PC-3 (cell line): ENCODE measurements around the gene MLLT10. TPM values are rescaled to one million over a fixed set of nuclear protein-coding genes. Genes with fewer than 3 reads are reported as not detected.

Experiments
- ATAC-seq: fragments of 200-7000 bp; cut with Tn5 transposase; 2 replicates; pipeline ENCODE4 v1.9.1; 2020; ENCODE audit warnings: mild to moderate bottlenecking, moderate library complexity
- BruUV-seq: library from RNA; stranded (reverse); fragments of 400-500 nt; replicated peaks from 2 replicates; lab custom pipeline; 2021; lab: Mats Ljungman, UMichigan
- CTCF ChIA-PET: fragments of 300-600 bp; sonication (Branson Sonifier 250); formaldehyde crosslinking; loops from one replicate; lab custom pipeline; 2022; ENCODE audit warnings: antibody characterized with exemption; lab: Charles Lee
- POLR2A ChIA-PET: fragments of 300-600 bp; sonication (Branson Sonifier 250); formaldehyde crosslinking; loops from one replicate; lab custom pipeline; 2022; ENCODE audit warnings: antibody characterized with exemption; ENCODE audit not compliant: unreplicated experiment; lab: Charles Lee
- DNase-seq: peaks from one replicate; pipeline ENCODE4 v3.0.0-alpha.2; 2015
- H2AFZ ChIP-seq: fragments of 300-600 bp; sonication (generic); 2 replicates; pipeline ENCODE4 v1.6.0; 2016; ENCODE audit warnings: antibody characterized with exemption, low read length
- H3F3A ChIP-seq: fragments of 300-600 bp; sonication (generic); one replicate; pipeline ENCODE4 v1.6.0; 2017; ENCODE audit warnings: antibody characterized with exemption, low read length, control low read depth, mild to moderate bottlenecking; ENCODE audit not compliant: unreplicated experiment
- H3K27ac ChIP-seq: fragments of 300-600 bp; sonication (generic); 2 replicates; pipeline ENCODE4 v1.5.1; 2016; ENCODE audit warnings: mild to moderate bottlenecking, low read length
- H3K27me3 ChIP-seq: fragments of 300-600 bp; sonication (generic); 2 replicates; pipeline ENCODE4 v1.6.1; 2016; ENCODE audit warnings: low read length, mixed read lengths
- H3K36me3 ChIP-seq: fragments of 300-600 bp; sonication (generic); 2 replicates; pipeline ENCODE4 v1.6.1; 2016; ENCODE audit warnings: low read depth, mixed run types, low read length, mixed read lengths
- H3K4me1 ChIP-seq: fragments of 300-600 bp; sonication (generic); 2 replicates; pipeline ENCODE4 v1.5.1; 2016; ENCODE audit warnings: low read length; ENCODE audit not compliant: insufficient read depth
- H3K4me2 ChIP-seq: fragments of 300-600 bp; sonication (generic); 2 replicates; pipeline ENCODE4 v1.6.0; 2016; ENCODE audit warnings: low read length
- H3K4me3 ChIP-seq: fragments of 300-600 bp; sonication (generic); 2 replicates; pipeline ENCODE4 v1.5.1; 2016; ENCODE audit warnings: mild to moderate bottlenecking, low read length, mixed read lengths
- H3K79me2 ChIP-seq: fragments of 300-600 bp; sonication (generic); 2 replicates; pipeline ENCODE4 v1.6.1; 2017; ENCODE audit warnings: low read length, mixed read lengths
- H3K9ac ChIP-seq: fragments of 300-600 bp; sonication (generic); 2 replicates; pipeline ENCODE4 v1.6.0; 2016; ENCODE audit warnings: mild to moderate bottlenecking, low read length
- H3K9me2 ChIP-seq: fragments of 300-600 bp; sonication (generic); replicated peaks from 2 replicates; pipeline ENCODE4 v1.6.1; 2016; ENCODE audit warnings: mixed run types, low read length, mixed read lengths
- H3K9me3 ChIP-seq: fragments of 300-600 bp; sonication (generic); 2 replicates; pipeline ENCODE4 v1.6.1; 2016; ENCODE audit warnings: low read length, mixed read lengths
- H4K20me1 ChIP-seq: fragments of 300-600 bp; sonication (generic); 2 replicates; pipeline ENCODE4 v1.6.1; 2016; ENCODE audit warnings: low read length, mixed read lengths
- EZH2 ChIP-seq: fragments of 300-600 bp; sonication (generic); IDR thresholded peaks from one replicate; pipeline ENCODE4 v1.6.1; 2017; ENCODE audit warnings: antibody characterized with exemption, mild to moderate bottlenecking, low read length; ENCODE audit not compliant: unreplicated experiment
- EZH2phosphoT487 ChIP-seq: fragments of 300-600 bp; sonication (generic); IDR thresholded peaks from 2 replicates; pipeline ENCODE4 v1.6.1; 2018; ENCODE audit warnings: mild to moderate bottlenecking, antibody characterized with exemption, low read length, borderline replicate concordance
- intact Hi-C: fragments of 100-400 bp; cut with micrococcal nuclease; formaldehyde crosslinking; loops from 2 replicates; pipeline ENCODE4 v1.9.0; 2023
- total RNA-seq: library from RNA; depleted of rRNA; stranded (reverse); fragments of >200 nt; gene quantifications from 2 replicates; pipeline ENCODE4 v1.2.3, GENCODE V29; 2014
- TF ChIP-seq, protein P1 (sequence below): fragments of 300-600 bp; sonication (generic); conservative IDR thresholded peaks from 2 replicates; pipeline ENCODE4 v1.5.1; 2017; ENCODE audit warnings: antibody characterized with exemption, low read depth, mild to moderate bottlenecking, low read length

MLLT10 gene
- total RNA-seq, 1 experiment from 2014 or later, result 32.5 TPM

DNA sequence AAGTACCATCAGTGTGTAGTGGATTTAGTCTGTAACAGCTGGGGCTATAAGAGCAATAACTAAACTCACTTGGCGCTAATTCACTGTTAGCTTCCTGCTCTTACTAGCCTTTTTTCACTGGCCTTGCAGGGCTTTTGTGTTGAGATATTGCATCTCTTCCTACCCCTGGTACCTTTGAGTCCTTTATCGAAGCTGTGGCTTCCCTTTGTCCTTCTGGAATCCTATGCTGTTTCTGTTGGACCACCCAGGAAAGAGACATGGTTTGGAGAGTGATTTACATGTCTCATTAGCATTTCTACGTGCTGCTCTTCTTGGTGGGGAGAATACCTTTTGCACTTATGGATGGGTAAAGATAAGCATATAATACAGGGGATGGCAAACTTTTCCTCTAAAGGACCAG is 103.8 kb downstream of the MLLT10 start:
- no peaks in the 10 kb centered on the region for H3K27me3 ChIP-seq
- H3K27ac ChIP-seq, result no peak overlapping the region
- ChIA-PET POLR2A (no interaction called here), CTCF (no interaction called here)
- BruUV-seq, result no TSS peak
- H3K79me2 ChIP-seq, result no peaks in the 10 kb centered on the region
- intact Hi-C loops, result no loop called here
- no peak overlapping the region for H2AFZ ChIP-seq
- no peak overlapping the region for H3K4me3 ChIP-seq
- ATAC-seq, result no peak
- H3F3A ChIP-seq, result no peaks in the 10 kb centered on the region
- H3K9me3 ChIP-seq, result no peaks in the 10 kb centered on the region
- no peaks in the 10 kb centered on the region for H3K9me2 ChIP-seq
- H3K4me1 ChIP-seq, result no peaks in the 10 kb centered on the region
- no peaks in the 10 kb centered on the region for H3K36me3 ChIP-seq
- no peaks in the 10 kb centered on the region for H4K20me1 ChIP-seq
- no peak for DNase-seq
- no peak overlapping the region for H3K9ac ChIP-seq
- TF ChIP-seq, protein P1, sequence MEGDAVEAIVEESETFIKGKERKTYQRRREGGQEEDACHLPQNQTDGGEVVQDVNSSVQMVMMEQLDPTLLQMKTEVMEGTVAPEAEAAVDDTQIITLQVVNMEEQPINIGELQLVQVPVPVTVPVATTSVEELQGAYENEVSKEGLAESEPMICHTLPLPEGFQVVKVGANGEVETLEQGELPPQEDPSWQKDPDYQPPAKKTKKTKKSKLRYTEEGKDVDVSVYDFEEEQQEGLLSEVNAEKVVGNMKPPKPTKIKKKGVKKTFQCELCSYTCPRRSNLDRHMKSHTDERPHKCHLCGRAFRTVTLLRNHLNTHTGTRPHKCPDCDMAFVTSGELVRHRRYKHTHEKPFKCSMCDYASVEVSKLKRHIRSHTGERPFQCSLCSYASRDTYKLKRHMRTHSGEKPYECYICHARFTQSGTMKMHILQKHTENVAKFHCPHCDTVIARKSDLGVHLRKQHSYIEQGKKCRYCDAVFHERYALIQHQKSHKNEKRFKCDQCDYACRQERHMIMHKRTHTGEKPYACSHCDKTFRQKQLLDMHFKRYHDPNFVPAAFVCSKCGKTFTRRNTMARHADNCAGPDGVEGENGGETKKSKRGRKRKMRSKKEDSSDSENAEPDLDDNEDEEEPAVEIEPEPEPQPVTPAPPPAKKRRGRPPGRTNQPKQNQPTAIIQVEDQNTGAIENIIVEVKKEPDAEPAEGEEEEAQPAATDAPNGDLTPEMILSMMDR, result no peak
- TF ChIP-seq EZH2phosphoT487 (no peak), EZH2 (no peak)
- no peak overlapping the region for H3K4me2 ChIP-seq

DNA sequence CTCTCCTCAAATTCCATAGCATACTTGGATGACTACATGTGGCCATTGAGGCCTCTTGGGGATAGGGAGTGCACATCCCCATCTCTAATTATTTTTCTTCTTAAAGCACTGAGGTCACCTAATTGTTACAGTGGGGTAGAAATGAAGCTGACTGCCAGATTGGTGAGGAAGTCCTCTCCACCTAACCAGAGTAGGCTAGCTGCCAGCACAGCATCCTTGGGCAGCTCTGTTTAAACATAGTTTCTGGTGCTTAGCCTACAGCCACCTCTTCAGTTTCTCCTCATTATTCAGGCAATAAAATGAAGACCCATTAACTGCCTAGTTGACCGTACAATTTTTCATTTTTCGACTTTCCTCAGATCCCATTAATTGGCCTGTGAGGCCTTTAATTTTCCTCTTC is 104.6 kb downstream of the MLLT10 start:
- no peaks in the 10 kb centered on the region for H3K4me1 ChIP-seq
- POLR2A ChIA-PET, result no interaction called here
- BruUV-seq, result no TSS peak

DNA sequence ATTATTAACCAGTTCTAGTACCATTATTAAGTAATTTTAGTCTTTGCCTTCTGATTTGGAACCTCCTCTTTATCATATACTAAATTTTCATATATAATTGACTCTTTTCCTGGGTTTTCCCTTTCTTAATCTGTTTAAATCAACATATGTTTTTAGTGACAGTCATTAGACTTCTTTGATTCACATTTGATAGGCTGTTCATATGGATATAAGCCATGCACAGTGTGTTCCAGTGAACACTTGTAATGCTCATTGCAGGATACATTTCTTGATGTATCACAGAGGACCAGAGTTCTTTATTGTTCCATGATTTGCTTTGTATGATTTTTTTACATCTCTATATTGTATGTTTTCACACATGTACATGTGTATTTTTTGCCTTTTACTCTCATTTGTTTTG is 114.0 kb downstream of the MLLT10 start:
- no peak overlapping the region for H3K4me3 ChIP-seq

More for the DNA sequence above, 104.6 kb downstream of the MLLT10 start:
- H3K9ac ChIP-seq, result no peak overlapping the region
- H3K9me2 ChIP-seq, result no peaks in the 10 kb centered on the region
- intact Hi-C loops, result no loop called here
- no peak overlapping the region for H2AFZ ChIP-seq
- no peaks in the 10 kb centered on the region for H3K9me3 ChIP-seq
- H3K79me2 ChIP-seq, result no peaks in the 10 kb centered on the region
- H3K4me2 ChIP-seq, result no peak overlapping the region
- H3K27me3 ChIP-seq, result no peaks in the 10 kb centered on the region
- CTCF ChIA-PET, result no interaction called here
- H3K36me3 ChIP-seq, result 0 out of 2 replicates have a peak, but pooled peaks cover 2% of the 10 kb centered on the region
- no peak overlapping the region for H3K27ac ChIP-seq
- no peak for ATAC-seq
- no peaks in the 10 kb centered on the region for H3F3A ChIP-seq
- no peaks in the 10 kb centered on the region for H4K20me1 ChIP-seq
- DNase-seq, result no peak
- TF ChIP-seq EZH2phosphoT487, result no peak
- TF ChIP-seq, protein P1, result no peak
- TF ChIP-seq EZH2, result no peak
- no peak overlapping the region for H3K4me3 ChIP-seq

More for the DNA sequence above, 114.0 kb downstream of the MLLT10 start:
- H3K27me3 ChIP-seq, result no peaks in the 10 kb centered on the region
- no peak overlapping the region for H3K27ac ChIP-seq
- POLR2A ChIA-PET, result no interaction called here
- ATAC-seq, result no peak
- intact Hi-C loops, result no loop called here
- peaks cover 8% of the 10 kb centered on the region; the same call in 1 of the 2 replicates for H3K36me3 ChIP-seq
- no peak overlapping the region for H3K4me2 ChIP-seq
- TF ChIP-seq EZH2, result no peak
- no peak for TF ChIP-seq EZH2phosphoT487
- TF ChIP-seq, protein P1, result no peak
- no peak for DNase-seq
- CTCF ChIA-PET, result no interaction called here
- no peak overlapping the region for H3K9ac ChIP-seq
- H3K9me2 ChIP-seq, result no peaks in the 10 kb centered on the region
- no peaks in the 10 kb centered on the region for H3K4me1 ChIP-seq
- H3K9me3 ChIP-seq, result no peaks in the 10 kb centered on the region
- 0 out of 2 replicates have a peak, but pooled peaks cover 5% of the 10 kb centered on the region for H3K79me2 ChIP-seq
- H3F3A ChIP-seq, result no peaks in the 10 kb centered on the region
- no TSS peak for BruUV-seq
- H4K20me1 ChIP-seq, result no peaks in the 10 kb centered on the region
- no peak overlapping the region for H2AFZ ChIP-seq
